GM21515 (cell line): ENCODE measurements around the gene STOM.

Source experiments
- ATAC-seq: cut with Tn5 transposase; IDR thresholded peaks from one replicate; pipeline ENCODE4 v1.9.1; 2021; ENCODE audit not compliant: unreplicated experiment

Gene STOM

GRCh38 chr9:121350993-121351561 lies 19.0 kb downstream of the STOM start:
- ATAC-seq: no peak

- ATAC-seq: no peak
These were observed 20.0 kb downstream of the STOM start for GRCh38 chr9:121350036-121350435.

GRCh38 chr9:121349009-121349408 lies 21.0 kb downstream of the STOM start:
- ATAC-seq: no peak

GRCh38 chr9:121348221-121348620 lies 21.8 kb downstream of the STOM start:
- ATAC-seq: no peak

GRCh38 chr9:121345070-121345469 lies 25.0 kb downstream of the STOM start:
- ATAC-seq: no peak

GRCh38 chr9:121344184-121344583 lies 25.9 kb downstream of the STOM start:
- no peak for ATAC-seq

GRCh38 chr9:121340676-121341392 lies 29.2 kb downstream of the STOM start:
- ATAC-seq: no peak

GRCh38 chr9:121339437-121339836 lies 30.6 kb downstream of the STOM start:
- ATAC-seq: no peak

GRCh38 chr9:121336665-121337064 lies 33.4 kb downstream of the STOM start:
- no peak for ATAC-seq

- ATAC-seq: no peak
These were observed 35.9 kb downstream of the STOM start for GRCh38 chr9:121333950-121334773.

GRCh38 chr9:121331992-121332685 lies 37.9 kb downstream of the STOM start:
- ATAC-seq: no peak

GRCh38 chr9:121331549-121331948 lies 38.5 kb downstream of the STOM start:
- ATAC-seq: no peak

- ATAC-seq: no peak
These were observed 41.0 kb downstream of the STOM start for GRCh38 chr9:121328876-121329681.

- ATAC-seq: no peak
These were observed 41.6 kb downstream of the STOM start for GRCh38 chr9:121328476-121328875.

- no peak for ATAC-seq
These were observed 43.0 kb downstream of the STOM start for GRCh38 chr9:121326901-121327613.

GRCh38 chr9:121326130-121326838 lies 43.8 kb downstream of the STOM start:
- no peak for ATAC-seq

- ATAC-seq: no peak
These were observed 44.7 kb downstream of the STOM start for GRCh38 chr9:121325387-121325786.

GRCh38 chr9:121324755-121325154 lies 45.3 kb downstream of the STOM start:
- no peak for ATAC-seq

GRCh38 chr9:121324316-121324715 lies 45.7 kb downstream of the STOM start:
- ATAC-seq: no peak
